GM21723 (cell line): ENCODE data around the gene CADPS2.
A peak's percentile ranks its signal among the peaks of the same experiment; 100 is the strongest.

ENCODE experiments used
- ATAC-seq: cut with Tn5 transposase; IDR thresholded peaks from one replicate; pipeline ENCODE4 v1.9.1; 2021; ENCODE audit warnings: mild to moderate bottlenecking, moderate library complexity; ENCODE audit not compliant: unreplicated experiment

Gene CADPS2

DNA sequence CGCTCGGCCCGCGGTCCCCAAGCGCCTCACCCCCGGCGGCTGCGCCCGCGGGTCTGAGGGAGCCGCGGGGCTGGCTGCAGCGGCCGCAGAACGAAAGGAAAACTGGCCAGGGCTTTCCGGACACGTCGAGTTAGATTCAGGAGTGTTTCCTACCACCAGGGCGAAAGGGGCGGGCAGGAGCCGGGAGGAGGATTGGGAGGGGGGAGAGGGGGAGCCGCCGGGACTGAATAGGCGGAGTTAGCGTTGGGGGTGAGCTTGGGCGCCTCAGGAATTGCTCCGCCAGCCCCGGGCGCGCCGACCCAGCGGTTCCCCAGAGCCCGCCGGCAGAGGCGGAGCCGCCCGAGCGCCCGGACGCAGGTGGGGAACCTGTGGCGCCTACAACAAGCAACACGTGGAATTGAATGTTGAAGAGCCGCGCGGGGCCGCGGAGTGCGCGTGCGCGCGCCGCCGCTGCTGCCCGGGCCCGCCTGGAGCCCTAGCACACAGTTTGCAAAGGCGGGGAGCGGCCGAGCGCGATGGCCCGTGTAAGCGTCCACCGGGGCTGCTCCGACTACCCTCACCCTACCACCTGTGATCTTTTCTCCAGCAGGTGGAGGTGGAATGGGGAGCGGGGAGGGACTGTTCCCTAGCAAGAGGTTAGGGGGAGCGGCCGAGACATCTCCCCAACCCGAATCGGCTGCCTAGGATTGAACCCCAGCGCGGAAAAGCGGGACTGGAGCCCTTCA, at the start of gene CADPS2:
CADPS2 (minus strand) TSS at position 104 of the 725 bp plus-strand sequence. CDS start 123 bp downstream, outside the sequence.
- ATAC-seq = peak; percentile 65

DNA sequence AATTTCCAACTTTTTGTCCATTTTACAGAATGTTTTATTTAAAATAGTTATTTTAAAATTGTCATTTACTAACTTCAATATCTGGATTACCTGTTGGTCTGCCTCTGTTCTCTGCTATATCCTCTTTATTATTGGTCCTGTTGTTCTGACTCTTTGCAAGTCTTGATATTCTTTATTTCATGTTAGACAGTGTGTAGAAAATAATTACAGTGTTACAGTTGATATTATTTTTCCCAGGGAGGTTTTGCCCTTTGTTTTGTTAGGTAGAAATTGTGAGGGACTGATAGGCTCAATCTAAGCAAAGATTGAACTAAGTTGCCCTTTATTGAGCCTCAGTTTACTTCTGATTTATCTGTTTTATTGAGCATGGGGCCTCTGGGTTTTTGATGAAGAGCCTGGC, 49.4 kb upstream of the CADPS2 start:
- no peak for ATAC-seq

DNA sequence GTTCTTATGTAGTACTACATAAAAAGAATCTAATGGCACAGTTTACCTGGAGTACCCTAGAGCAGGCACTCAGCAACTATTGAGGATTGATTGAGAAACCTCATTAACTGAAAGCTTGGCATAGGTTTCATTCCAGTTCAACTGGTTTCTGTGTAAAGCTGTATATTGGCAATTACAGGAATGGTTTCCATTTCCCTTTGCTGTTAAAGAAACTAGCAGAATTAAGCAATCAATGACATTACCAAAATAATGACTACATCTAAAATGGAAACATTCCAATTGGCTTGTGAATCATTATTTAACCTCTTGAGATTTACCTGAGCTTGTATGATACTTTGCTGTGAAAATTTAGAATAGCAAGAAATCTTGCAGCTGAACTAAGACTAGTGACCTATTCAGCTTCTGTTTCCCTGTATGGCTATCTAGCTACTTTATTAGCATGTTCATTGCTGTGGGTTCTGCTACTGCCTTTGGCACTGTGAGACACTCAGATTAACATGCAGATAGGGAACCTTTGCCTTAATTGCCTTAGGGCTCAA, 33.5 kb upstream of the CADPS2 start:
- ATAC-seq = no peak

DNA sequence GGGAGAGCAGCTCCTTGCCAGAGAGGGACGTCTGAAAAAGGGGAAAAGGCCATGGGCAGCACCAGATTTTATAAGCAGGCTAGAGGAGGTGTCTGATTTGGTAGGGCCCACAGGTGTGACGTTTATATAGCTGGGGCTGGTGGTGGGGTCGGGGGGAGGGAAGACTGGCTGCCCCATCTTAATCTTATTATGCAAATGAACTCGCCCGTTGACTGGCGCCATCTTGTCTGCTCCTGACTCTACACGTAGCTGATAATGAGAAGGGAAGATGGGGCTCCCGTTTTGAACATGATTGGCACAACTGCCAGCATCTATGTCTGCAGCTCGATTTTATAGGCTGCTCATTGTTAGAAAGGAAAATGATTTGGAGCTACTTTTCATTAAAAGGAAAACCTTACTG, 28.6 kb upstream of the CADPS2 start:
- ATAC-seq = no peak

DNA sequence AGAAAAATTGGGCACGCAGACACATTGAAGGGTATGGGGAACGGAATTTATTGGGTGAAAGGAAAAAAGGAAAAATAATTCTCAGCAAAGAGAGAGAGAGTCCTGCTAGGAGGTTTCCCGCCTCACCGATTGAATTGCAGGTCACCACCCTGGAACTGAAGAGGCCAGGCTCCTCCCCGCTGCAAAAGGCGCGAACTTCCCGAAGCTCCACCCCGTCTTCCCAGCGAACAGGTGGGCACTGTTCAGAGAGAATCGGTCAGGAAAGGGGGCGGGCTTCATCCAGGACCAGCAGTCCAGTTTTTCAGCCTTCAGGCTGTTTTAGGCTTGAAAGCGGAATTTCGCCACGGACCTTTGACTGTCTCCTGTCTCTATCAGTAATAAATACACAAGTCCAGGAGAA, 27.3 kb upstream of the CADPS2 start:
- no peak for ATAC-seq

DNA sequence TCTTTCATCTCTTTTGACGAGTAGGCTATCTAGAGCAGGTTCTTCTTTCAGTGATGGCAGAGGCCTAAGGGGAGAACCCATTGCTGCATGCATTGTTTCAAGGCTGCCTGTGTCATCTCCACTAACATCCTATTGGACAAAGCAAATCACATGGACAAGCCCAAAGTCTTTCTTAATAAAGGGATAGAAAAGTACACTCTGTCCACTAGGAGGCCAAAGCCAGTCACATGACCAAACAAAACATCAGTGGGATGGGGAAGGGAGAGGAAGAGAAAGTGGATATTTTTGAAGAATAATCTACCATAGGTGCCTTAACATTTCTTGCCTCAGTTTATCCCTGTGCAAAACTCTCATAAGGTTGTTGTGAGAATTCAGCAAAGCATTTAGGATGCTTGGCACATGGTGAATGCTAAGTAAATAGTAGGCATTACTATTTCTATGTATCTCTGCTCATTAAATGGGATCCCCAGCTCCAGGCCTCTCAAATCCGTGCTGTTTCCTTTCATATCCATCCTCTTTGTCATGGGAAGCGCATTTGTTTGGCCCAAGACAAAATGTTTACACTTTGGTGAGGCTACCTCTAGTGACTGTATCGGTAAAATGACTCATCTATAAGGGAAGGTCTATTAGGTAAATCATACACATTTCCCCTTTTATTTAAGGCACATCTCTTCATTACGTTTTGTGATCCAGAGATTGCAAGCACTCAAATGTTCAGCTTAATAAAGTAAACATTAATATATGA, 16.7 kb upstream of the CADPS2 start:
- ATAC-seq = no peak

DNA sequence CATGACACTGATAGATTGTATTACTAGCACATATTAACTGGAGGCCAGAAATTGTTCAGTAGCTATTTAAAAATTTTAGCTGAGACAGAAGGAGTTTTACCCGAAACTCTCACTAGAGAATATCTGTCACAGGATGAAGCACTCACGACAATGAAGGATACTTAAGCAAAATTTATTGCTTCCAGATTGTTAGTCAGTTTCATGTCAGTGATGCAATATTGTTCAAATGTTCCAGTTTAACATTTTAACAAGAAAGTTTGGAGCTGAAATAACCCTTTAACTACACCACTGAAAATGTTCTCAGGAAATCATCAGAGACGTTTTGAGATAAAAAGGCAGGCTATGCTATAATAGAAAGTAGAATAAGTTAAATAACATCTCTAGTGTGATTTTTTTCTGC, 15.0 kb upstream of the CADPS2 start:
- no peak for ATAC-seq

DNA sequence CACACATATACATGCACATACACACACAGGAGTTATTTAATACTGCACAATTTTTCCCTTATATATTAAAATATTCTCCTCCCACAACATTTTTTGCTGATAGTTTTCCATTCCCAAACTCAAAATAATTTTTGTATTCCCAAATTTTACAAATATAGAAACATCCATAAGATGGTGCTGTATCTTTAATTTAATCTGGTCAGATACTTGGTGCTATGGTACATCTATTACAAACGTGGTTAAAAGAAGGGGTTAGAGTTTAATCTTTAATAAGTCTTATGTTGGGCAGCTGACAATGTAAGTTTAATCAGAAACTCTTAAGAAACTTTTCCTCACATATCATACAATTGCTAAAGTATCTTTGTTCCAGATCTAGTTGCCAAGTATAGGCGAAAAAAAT, 10.2 kb upstream of the CADPS2 start:
- no peak for ATAC-seq

DNA sequence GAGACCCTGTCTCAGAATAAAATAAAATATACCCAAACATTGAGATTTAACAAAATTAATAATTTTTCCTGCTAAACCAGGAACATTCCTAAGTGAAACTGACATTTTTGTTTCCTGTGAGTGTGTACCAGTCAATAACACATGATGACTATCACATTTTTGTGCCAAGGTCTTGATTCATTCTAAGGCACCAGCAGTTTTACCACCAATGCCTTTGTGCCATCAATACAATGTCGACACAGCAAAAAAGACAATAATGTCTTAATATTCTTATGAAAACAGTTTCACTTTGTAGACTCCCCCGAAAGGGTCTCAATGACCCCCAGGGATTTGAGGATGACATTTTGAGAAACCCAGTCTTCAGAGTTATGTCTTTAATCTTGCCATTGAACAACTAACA, 7.2 kb upstream of the CADPS2 start:
- ATAC-seq = no peak

DNA sequence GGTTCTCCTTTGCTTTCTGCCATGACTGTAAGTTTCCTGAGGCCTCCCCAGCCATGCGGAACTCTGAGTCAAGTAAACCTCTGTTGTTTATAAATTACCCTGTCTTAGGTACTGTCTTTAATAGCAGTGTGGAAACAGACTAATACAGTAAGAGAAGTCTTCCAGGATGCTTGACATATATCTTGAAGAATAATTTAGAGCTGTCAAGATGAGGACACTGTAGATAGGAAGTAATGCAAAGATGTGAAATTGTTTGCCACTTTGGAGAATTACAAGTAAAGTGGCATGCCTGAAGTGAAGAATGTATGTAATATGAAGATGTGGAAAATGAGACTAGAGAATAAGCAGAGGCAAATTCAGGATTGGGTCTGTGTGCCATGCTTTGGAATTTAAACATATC, 2.9 kb upstream of the CADPS2 start:
- no peak for ATAC-seq

DNA sequence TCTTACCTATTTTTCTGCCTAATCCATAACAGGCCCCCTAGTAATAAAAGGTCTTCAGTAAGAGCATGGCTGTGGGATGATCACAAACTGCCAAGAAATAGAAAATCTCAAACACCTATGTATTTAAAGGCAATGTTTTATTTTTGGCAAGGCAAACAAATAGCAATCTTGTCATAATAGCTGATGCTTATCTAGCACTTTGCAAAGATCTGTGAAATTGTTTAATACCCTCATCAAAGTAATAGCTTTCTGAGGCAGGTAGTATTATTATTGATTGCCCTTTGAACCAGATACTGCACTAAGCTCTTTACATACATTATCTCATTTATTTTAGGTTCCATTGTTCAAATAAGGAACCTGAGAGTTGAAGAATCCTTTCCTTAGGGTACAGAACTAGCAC, 1.6 kb upstream of the CADPS2 start:
- no peak for ATAC-seq

DNA sequence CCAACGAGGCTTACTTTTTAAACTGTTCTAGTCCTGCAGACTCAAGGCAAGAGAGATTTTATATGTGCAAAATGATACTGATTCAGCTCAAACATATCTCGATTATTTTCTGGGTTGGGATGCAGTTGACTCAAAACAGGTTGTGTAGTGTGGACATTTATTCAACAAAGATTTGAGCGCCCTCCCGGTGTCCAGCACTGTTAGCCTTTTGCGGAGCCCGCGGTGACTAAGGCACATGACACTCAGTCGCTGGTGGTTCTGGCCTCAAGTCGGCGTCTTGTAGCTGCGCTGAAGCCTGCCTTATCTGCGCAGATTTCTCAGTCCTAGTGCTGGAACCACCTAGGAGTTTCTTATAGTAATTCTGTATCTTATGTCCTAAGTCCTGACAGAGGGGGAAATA, 938 bp upstream of the CADPS2 start:
- ATAC-seq = peak; percentile 48

DNA sequence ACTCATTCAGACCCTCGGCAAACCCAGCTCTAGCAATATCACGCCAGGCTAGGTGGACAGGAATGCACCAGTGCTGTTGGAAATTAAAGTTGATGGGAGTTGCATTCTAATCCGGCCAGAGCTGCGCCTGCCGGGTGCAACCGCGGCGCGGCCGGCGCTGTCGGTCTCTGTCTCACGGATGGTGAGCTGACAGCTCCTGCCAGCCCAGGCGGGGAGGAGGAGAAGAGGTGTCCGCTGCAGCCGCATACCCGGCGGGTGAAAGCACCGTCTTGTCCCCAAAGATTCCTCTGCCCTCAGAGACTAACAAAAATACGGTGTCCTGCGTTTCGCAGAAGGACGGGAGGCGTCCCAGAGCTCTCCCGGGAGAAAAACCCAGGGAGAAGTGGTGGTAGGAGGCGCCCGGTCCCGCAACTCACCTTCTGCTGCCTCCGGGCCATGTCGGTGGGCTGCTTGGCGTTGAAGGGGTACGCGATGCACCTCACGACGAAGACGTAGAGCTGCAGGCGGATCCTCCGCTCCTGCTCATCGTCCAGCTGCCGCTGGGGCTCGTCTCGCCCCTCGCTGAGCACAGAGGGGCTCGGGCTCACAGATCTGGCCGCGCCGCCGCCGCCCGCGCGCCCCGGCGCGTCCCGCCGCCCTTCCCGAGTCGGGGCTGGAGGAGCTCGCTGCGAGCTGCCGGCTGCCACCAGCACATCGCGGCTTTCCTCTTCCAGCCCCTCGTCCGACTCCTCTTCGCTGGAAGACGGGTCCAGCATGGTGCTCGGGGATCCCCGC, 490 bp downstream of the CADPS2 start:
- peak; percentile 43 for ATAC-seq

DNA sequence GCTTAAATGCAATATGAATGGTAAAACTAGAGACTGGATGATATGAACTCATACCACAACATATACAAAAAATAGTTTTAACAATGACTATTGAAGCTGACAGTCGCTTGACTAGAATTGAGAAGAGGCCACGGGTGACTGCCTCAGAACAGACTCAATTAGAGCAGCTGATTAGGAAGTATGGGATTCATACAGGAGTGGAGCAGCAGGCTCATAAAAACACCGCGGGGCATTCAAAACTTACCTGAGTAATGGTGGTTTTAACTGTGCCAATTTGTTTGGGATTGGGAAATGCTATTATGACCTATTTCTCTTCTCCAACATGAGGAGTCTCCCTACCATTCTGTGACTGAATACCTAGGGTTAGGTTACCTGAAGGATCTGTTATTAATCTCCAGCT, 2.1 kb downstream of the CADPS2 start:
- ATAC-seq = no peak

DNA sequence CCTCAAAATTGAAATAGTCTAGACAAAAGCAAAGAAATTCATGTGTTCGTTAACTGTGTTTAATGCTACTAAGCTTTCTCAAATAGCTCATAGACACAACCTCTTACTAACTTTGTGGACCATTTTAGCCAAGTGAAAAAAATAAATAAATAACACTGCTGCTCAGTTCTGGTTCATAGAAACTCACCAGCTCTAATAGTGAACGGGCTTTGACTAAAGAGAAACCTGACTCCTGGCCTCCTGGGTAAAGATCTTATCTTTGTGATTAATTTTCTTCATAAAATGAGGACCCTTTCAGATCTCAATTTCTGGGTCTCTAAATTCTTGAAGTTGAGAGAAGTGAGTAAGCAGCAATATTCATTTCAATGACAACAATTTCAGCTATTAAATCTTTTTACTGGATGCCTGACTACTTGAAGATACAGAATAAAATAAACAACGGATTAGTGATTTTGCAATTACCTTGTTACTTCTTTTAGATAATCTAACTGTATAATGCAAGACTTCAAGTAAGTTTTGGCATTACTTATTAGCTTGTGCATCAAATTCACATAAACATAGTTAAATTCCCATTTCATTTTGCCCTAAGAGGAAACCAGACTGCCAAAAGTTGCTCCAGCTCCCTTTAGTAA, 3.1 kb downstream of the CADPS2 start:
- no peak for ATAC-seq

DNA sequence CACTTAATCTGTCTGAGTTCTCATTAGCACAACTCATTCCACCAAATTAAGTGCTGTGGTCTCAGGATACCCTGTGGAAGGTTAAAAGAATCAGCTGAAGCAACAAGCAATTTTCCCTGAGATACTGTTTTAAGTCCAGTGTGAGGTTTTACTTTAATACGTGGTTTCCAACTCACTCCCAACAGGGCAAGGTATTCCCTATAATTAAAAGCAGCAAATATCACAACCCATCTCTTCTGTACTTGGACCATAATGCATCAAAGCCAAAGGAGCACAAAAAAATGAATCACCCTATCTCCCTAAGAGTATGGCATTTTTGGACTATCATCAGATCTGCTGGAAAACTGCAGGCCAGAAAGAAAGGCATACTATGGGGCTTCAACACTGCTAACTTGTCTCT, 4.9 kb downstream of the CADPS2 start:
- no peak for ATAC-seq

DNA sequence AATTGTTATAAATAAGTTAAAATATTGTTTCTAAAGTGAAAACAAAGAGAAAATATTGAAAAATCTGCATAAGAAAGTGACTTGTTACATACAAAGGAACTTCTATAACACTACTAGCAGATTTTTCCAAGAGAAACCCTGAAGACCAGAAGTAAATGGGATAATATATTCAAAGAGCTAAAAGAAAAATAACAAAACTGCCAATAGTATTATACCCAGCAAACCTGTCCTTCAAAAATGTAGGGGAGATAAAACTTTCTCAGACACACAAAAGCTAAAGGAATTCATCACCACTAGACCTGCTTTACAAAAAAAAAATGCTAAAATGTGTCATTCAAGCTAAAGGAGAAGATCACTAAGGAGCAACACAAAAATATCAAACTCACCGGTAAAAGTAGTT, 17.0 kb downstream of the CADPS2 start:
- ATAC-seq = no peak

DNA sequence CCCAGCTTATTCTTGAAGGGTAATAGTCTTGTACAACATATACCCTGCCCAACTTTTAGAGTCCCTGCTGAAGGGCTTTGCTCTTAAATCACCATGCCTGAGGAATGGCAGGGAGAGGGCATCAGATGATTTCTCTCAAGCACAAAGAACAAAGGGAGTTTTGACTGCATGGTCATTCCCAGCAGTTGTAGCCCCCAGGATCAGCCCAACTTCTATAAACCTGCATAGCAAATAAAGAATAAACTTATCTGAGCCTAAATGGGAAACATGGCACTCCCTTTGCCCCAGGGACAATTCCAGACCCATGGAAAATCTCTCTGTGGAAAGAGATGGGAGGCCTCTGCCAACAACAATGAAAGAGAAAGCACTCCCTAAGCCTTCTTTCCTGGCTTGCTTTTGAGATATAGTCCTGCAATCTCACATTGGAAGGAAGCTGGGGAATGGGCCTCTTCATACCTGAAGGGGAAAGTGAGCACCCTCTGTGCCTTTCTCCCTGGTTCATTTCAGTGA, 18.7 kb downstream of the CADPS2 start:
- no peak for ATAC-seq

DNA sequence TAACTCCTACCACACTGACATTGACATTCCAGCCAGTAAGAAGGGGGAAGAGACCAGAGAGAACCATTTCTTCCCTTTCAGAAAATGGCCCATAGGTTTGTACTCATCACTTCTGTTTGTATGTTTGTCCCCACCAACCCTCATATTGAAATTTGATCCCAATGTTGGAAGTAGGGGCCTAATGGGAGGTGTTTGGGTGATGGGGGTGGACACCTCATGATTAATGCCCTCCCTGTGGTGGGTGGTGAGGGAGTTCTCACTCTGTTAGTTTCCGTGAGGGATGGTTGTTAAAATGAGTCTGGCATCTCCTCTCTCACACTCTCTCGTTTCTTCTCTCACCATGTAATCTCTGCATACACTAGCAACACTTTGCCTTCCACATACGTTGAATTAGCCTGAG, 21.4 kb downstream of the CADPS2 start:
- ATAC-seq = no peak

DNA sequence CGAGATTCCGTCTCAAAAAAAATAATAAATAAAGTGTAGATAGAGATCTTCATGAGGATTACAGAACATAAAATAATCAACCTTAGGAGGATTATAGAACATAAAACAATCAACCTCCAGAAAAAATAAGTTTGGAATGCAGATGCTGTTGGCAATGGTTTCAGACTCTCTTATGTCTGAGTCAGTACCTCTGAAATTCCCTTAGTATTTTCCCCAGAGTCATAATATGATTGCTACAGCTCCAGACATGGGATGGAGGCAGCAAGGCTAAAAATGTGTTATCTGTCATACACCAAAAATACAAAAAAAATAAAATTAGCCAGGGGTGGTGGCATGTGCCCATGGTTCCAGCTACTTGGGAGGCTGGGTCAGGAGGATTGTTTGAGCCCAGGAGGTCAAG, 22.2 kb downstream of the CADPS2 start:
- no peak for ATAC-seq

DNA sequence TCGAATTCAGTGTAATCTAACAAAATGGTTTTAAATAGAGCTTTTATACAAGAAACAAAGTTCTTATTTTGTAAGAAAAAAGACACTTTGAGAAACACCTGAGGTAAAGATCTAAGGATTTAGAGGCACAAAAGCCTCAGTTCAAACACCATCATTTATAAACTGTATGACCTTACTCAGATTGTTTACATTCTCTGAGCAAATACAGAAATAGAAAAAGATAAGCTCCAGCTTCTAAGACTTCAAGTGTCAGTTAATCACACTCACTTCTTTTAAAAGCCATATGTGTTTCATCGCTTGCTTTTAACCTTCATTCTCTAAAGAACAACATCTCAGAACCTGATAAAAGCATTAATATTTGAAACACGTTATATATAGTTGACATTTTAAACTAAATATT, 27.9 kb downstream of the CADPS2 start:
- ATAC-seq = no peak
